IMR-90 (cell line): ENCODE data around the gene TMOD2. TPM values are rescaled to one million over a fixed set of nuclear protein-coding genes. Genes with fewer than 3 reads are reported as not detected.

ENCODE experiments used
- ATAC-seq: fragments of 200-7000 bp; cut with Tn5 transposase; 2 replicates; pipeline ENCODE4 v1.9.1; 2020; ENCODE audit warnings: low read depth, mild to moderate bottlenecking, moderate library complexity
- BruUV-seq: library from RNA; stranded (reverse); fragments of 400-500 nt; replicated peaks from 2 replicates; lab custom pipeline; 2021; lab: Mats Ljungman, UMichigan
- CTCF ChIA-PET: fragments of 300-600 bp; formaldehyde crosslinking; extraction: SDS; loops from one replicate; lab custom pipeline; 2021; ENCODE audit warnings: antibody characterized with exemption; lab: Yijun Ruan, JAX
- POLR2A ChIA-PET: fragments of 300-600 bp; sonication (Branson Sonifier 250); formaldehyde crosslinking; loops from one replicate; lab custom pipeline; 2022; ENCODE audit warnings: antibody characterized with exemption; ENCODE audit not compliant: unreplicated experiment; lab: Charles Lee
- DNase-seq: peaks from one replicate; pipeline ENCODE4 v3.0.0; 2013
- H2AFZ ChIP-seq: replicated peaks from 2 replicates; pipeline ENCODE3; 2013; ENCODE audit warnings: low read length, mild to moderate bottlenecking; ENCODE audit not compliant: poor library complexity
- H2AK5ac ChIP-seq: 2 replicates; pipeline ENCODE4 v1.6.1; 2013; ENCODE audit warnings: low read depth, low read length, inconsistent platforms
- H2AK9ac ChIP-seq: replicated peaks from 2 replicates; pipeline ENCODE3; 2013; ENCODE audit warnings: mild to moderate bottlenecking, low read depth, low read length, moderate library complexity; ENCODE audit not compliant: poor library complexity
- H2BK120ac ChIP-seq: 2 replicates; pipeline ENCODE4 v1.6.1; 2013; ENCODE audit warnings: low read depth, low read length, inconsistent platforms
- H2BK15ac ChIP-seq: 3 replicates; pipeline ENCODE4 v1.6.1; 2013; ENCODE audit warnings: low read depth, low read length, inconsistent platforms
- H2BK20ac ChIP-seq: 2 replicates; pipeline ENCODE4 v1.6.1; 2013; ENCODE audit warnings: low read depth, mild to moderate bottlenecking, inconsistent platforms, low read length, moderate library complexity
- H2BK5ac ChIP-seq: 2 replicates; pipeline ENCODE4 v1.6.1; 2013; ENCODE audit warnings: mild to moderate bottlenecking, low read depth, low read length, inconsistent platforms; ENCODE audit not compliant: poor library complexity, severe bottlenecking
- H3K14ac ChIP-seq: replicated peaks from 2 replicates; pipeline ENCODE4 v1.6.1; 2013; ENCODE audit warnings: low read depth, low read length, inconsistent platforms
- H3K18ac ChIP-seq: 2 replicates; pipeline ENCODE4 v1.6.1; 2013; ENCODE audit warnings: low read depth, low read length, control low read depth
- H3K23ac ChIP-seq: 2 replicates; pipeline ENCODE4 v1.6.1; 2013; ENCODE audit warnings: low read depth, low read length, inconsistent platforms
- H3K27ac ChIP-seq: 2 replicates; pipeline ENCODE4 v1.5.1; 2013; ENCODE audit warnings: mild to moderate bottlenecking, control low read depth, low read length; ENCODE audit not compliant: insufficient read depth
- H3K27me3 ChIP-seq: 2 replicates; pipeline ENCODE4 v1.6.1; 2013; ENCODE audit warnings: low read length; ENCODE audit not compliant: control insufficient read depth, insufficient read depth
- H3K36me3 ChIP-seq: 2 replicates; pipeline ENCODE4 v1.6.1; 2013; ENCODE audit warnings: low read length, mixed read lengths; ENCODE audit not compliant: control insufficient read depth, insufficient read depth
- H3K4ac ChIP-seq: 2 replicates; pipeline ENCODE4 v1.6.1; 2013; ENCODE audit warnings: low read depth, low read length, inconsistent platforms
- H3K4me1 ChIP-seq: 2 replicates; pipeline ENCODE4 v1.6.1; 2013; ENCODE audit warnings: low read length, mixed read lengths; ENCODE audit not compliant: control insufficient read depth, insufficient read depth
- H3K4me2 ChIP-seq: 2 replicates; pipeline ENCODE4 v1.6.1; 2013; ENCODE audit warnings: low read depth, mild to moderate bottlenecking, control low read depth, low read length, moderate library complexity
- H3K4me3 ChIP-seq: 2 replicates; pipeline ENCODE4 v1.5.1; 2013; ENCODE audit warnings: low read depth, mild to moderate bottlenecking, control low read depth, low read length, moderate library complexity; ENCODE audit not compliant: insufficient read depth
- H3K56ac ChIP-seq: 2 replicates; pipeline ENCODE4 v1.6.1; 2013; ENCODE audit warnings: low read length, inconsistent platforms; ENCODE audit not compliant: insufficient read depth; ENCODE audit errors: extremely low read depth
- H3K79me1 ChIP-seq, 2 experiments: 2 replicates each; pipeline ENCODE4 v1.6.1; 2013; ENCODE audit warnings: low read length in 2 of 2, inconsistent platforms in 1 of 2, low read depth in 1 of 2
- H3K9ac ChIP-seq: 2 replicates; pipeline ENCODE4 v1.6.1; 2013; ENCODE audit warnings: low read depth, low read length, control low read depth
- H3K9me1 ChIP-seq: 2 replicates; pipeline ENCODE4 v1.6.1; 2013; ENCODE audit warnings: low read length, inconsistent platforms; ENCODE audit not compliant: insufficient read depth
- H3K9me3 ChIP-seq: 2 replicates; pipeline ENCODE4 v1.6.1; 2013; ENCODE audit warnings: low read length; ENCODE audit not compliant: control insufficient read depth, insufficient read depth
- H4K20me1 ChIP-seq: 2 replicates; pipeline ENCODE4 v1.6.1; 2013; ENCODE audit warnings: low read length, inconsistent platforms; ENCODE audit not compliant: insufficient read depth
- H4K5ac ChIP-seq: 2 replicates; pipeline ENCODE4 v1.6.1; 2013; ENCODE audit warnings: mild to moderate bottlenecking, low read depth, low read length, control low read depth
- H4K8ac ChIP-seq, 2 experiments: 2 replicates each; pipeline ENCODE4 v1.6.1; 2013; ENCODE audit warnings: low read depth in 2 of 2, low read length in 2 of 2, control low read depth in 1 of 2, inconsistent platforms in 1 of 2
- H4K91ac ChIP-seq: 2 replicates; pipeline ENCODE4 v1.6.1; 2013; ENCODE audit warnings: low read depth, low read length, inconsistent platforms; ENCODE audit not compliant: insufficient read depth
- BHLHE40 ChIP-seq: fragments of 150-350 bp; IDR thresholded peaks from 2 replicates; pipeline ENCODE4 v1.6.1; 2016; ENCODE audit warnings: mild to moderate bottlenecking, low read depth, low read length
- CEBPB ChIP-seq: IDR thresholded peaks from 2 replicates; pipeline ENCODE4 v1.6.1; 2012; ENCODE audit warnings: low read depth, low read length, improper control_type of control experiment
- CHD1 ChIP-seq: IDR thresholded peaks from 2 replicates; pipeline ENCODE4 v1.6.1; 2012; ENCODE audit warnings: low read depth, low read length, improper control_type of control experiment
- CTCF ChIP-seq: conservative IDR thresholded peaks from 2 replicates; pipeline ENCODE4 v1.5.1; 2012; ENCODE audit warnings: mild to moderate bottlenecking, low read depth, low read length, improper control_type of control experiment
- ELK1 ChIP-seq: fragments of 150-350 bp; IDR thresholded peaks from 2 replicates; pipeline ENCODE4 v1.6.1; 2016; ENCODE audit warnings: low read depth, mild to moderate bottlenecking, low read length, moderate library complexity, borderline replicate concordance
- FOS ChIP-seq: fragments of 150-350 bp; IDR thresholded peaks from 2 replicates; pipeline ENCODE4 v1.6.1; 2016; ENCODE audit warnings: low read depth, low read length
- MAFK ChIP-seq: IDR thresholded peaks from 2 replicates; pipeline ENCODE4 v1.6.1; 2012; ENCODE audit warnings: low read depth, low read length, improper control_type of control experiment
- MAZ ChIP-seq: IDR thresholded peaks from 2 replicates; pipeline ENCODE4 v1.6.1; 2012; ENCODE audit warnings: low read depth, mild to moderate bottlenecking, low read length, improper control_type of control experiment, moderate library complexity, borderline replicate concordance
- MXI1 ChIP-seq: IDR thresholded peaks from 2 replicates; pipeline ENCODE4 v1.6.1; 2012; ENCODE audit warnings: low read depth, mild to moderate bottlenecking, low read length, moderate library complexity, borderline replicate concordance
- NFE2L2 ChIP-seq: fragments of 150-350 bp; IDR thresholded peaks from 2 replicates; pipeline ENCODE4 v1.6.1; 2016; ENCODE audit warnings: low read depth, mild to moderate bottlenecking, low read length
- POLR2A ChIP-seq: IDR thresholded peaks from 2 replicates; pipeline ENCODE4 v1.6.1; 2012; ENCODE audit warnings: mild to moderate bottlenecking, low read depth, low read length
- RAD21 ChIP-seq: IDR thresholded peaks from 2 replicates; pipeline ENCODE4 v1.6.1; 2012; ENCODE audit warnings: low read length, improper control_type of control experiment
- RCOR1 ChIP-seq: IDR thresholded peaks from 2 replicates; pipeline ENCODE4 v1.6.1; 2012; ENCODE audit warnings: mild to moderate bottlenecking, low read length, improper control_type of control experiment; ENCODE audit not compliant: insufficient replicate concordance
- RFX5 ChIP-seq: IDR thresholded peaks from 2 replicates; pipeline ENCODE4 v1.8.0; 2012; ENCODE audit warnings: low read depth, mild to moderate bottlenecking, low read length, moderate library complexity
- SMC3 ChIP-seq: fragments of 150-350 bp; IDR thresholded peaks from 2 replicates; pipeline ENCODE4 v1.6.1; 2016; ENCODE audit warnings: low read depth, mild to moderate bottlenecking, antibody characterized with exemption, low read length, moderate library complexity
- USF2 ChIP-seq: fragments of 150-350 bp; IDR thresholded peaks from 2 replicates; pipeline ENCODE4 v1.6.1; 2017; ENCODE audit warnings: mild to moderate bottlenecking, antibody characterized with exemption, low read length, low read depth
- WGBS, 2 experiments: methylation state at CpG; one replicate each; pipeline versions ENCODE4 v1.1.5 to v1.1.7; 2013; ENCODE audit warnings: missing lambda C conversion rate in 2 of 2; ENCODE audit not compliant: insufficient read length in 1 of 2; ENCODE audit errors: extremely low coverage in 2 of 2; 5-methylcytosine and 5-hydroxymethylcytosine counted together
- dilution Hi-C: fragments of 300-500 bp; cut with HindIII; formaldehyde crosslinking; loops from one replicate; pipeline ENCODE4 v1.14.3; 2018; ENCODE audit warnings: low sequenced_read_pairs; ENCODE audit not compliant: unreplicated experiment
- in situ Hi-C: fragments of 300-500 bp; cut with MboI; formaldehyde crosslinking; loops from 3 replicates; pipeline ENCODE4 v1.14.3; 2019; ENCODE audit warnings: low sequenced_read_pairs, inconsistent platforms, mixed read lengths
- intact Hi-C: fragments of 100-400 bp; cut with micrococcal nuclease; formaldehyde crosslinking; loops from 2 replicates; pipeline ENCODE4 v1.10.0; 2022
- polyA plus RNA-seq, 3 experiments: library from polyadenylated mRNA; depleted of rRNA; stranded (reverse); fragments of >200 nt; gene quantifications; 2 replicates each; pipeline ENCODE4 v1.2.3, GENCODE V29; 2012; ENCODE audit warnings: low replicate concordance in 1 of 3
- total RNA-seq: library from RNA; depleted of rRNA; stranded (reverse); fragments of >200 nt; gene quantifications from 2 replicates; pipeline ENCODE4 v1.2.3, GENCODE V29; 2012

TMOD2 gene
- total and polyA plus RNA-seq, 2 of the 4 experiments (the other 2 are of a cell fraction) = 2.8 to 5.4 TPM

- no peak overlapping the region for H2BK120ac ChIP-seq
- no peaks in the 10 kb centered on the region for H3K9me3 ChIP-seq
- no peak overlapping the region for H4K5ac ChIP-seq
- no peak overlapping the region for H3K56ac ChIP-seq
- TF ChIP-seq BHLHE40 (no peak), CEBPB (no peak), USF2 (no peak), RFX5 (no peak), CHD1 (no peak), NFE2L2 (no peak), FOS (no peak), RAD21 (no peak), CTCF (no peak), ELK1 (no peak), MXI1 (no peak), RCOR1 (no peak), MAFK (no peak), MAZ (no peak), POLR2A (no peak), SMC3 (no peak)
- H3K79me1 ChIP-seq = no peaks in the 10 kb centered on the region
- CTCF ChIA-PET = no interaction called here
- no peak overlapping the region for H4K8ac ChIP-seq
- no peaks in the 10 kb centered on the region for H3K36me3 ChIP-seq
- H2BK5ac ChIP-seq = no peak overlapping the region
- H3K4me1 ChIP-seq = no peaks in the 10 kb centered on the region
- in situ Hi-C loops (no loop called here), dilution Hi-C loops (no loop called here), intact Hi-C loops (no loop called here)
- no peaks in the 10 kb centered on the region for H3K27me3 ChIP-seq
- H3K4me2 ChIP-seq = no peak overlapping the region
- 80% methylated on average over 1 of the region's 1 CpG; no CpG with 5 or more reads in 1 of the 2 experiments for WGBS, 2 experiments
- H2BK20ac ChIP-seq = no peak overlapping the region
- no peak overlapping the region for H2AK9ac ChIP-seq
- peaks cover 3% of the 10 kb centered on the region; the same call in 1 of the 2 replicates for H3K9me1 ChIP-seq
- ATAC-seq (no peak), DNase-seq (no peak)
- H2AFZ ChIP-seq = no peak overlapping the region
- no peak overlapping the region for H3K4me3 ChIP-seq
- H3K9ac ChIP-seq = no peak overlapping the region
- H3K18ac ChIP-seq = no peak overlapping the region
- H3K27ac ChIP-seq = no peak overlapping the region
- no peak overlapping the region for H3K4ac ChIP-seq
- no peak overlapping the region for H4K91ac ChIP-seq
- no TSS peak for BruUV-seq
- no peak overlapping the region for H2BK15ac ChIP-seq
- H4K20me1 ChIP-seq = no peaks in the 10 kb centered on the region
- H3K14ac ChIP-seq = no peak overlapping the region
- POLR2A ChIA-PET = no interaction called here
- no peak overlapping the region for H3K23ac ChIP-seq
- no peak overlapping the region for H2AK5ac ChIP-seq
Measured at GRCh38 chr15:51714911-51715310, 36.5 kb upstream of the TMOD2 start.
